Tibial artery (tissue), 4 donors: ENCODE results near the gene SCAMP4.
A peak's percentile ranks its signal among the peaks of the same experiment; 100 is the strongest.

Experiments used
- DNase-seq, 2 donors: peaks; one replicate each; pipeline ENCODE4 v3.0.0-alpha.2; 2019
- H3K27ac ChIP-seq, 2 donors: fragments of 200-600 bp; sonication (generic) in 1 of 2; 1 replicate in 1 of 2; 2 replicates in 1 of 2; pipeline ENCODE4 v1.5.1; 2018 to 2019; ENCODE audit warnings: mild to moderate bottlenecking in 1 of 2
- H3K27me3 ChIP-seq, 2 donors: fragments of 200-600 bp; sonication (generic) in 1 of 2; one replicate each; pipeline versions ENCODE4 v1.5.1 to v1.6.0; 2016 to 2019
- H3K36me3 ChIP-seq, 3 donors: fragments of 200-600 bp; sonication (generic) in 2 of 3; one replicate each; pipeline ENCODE4 v1.5.1; 2016 to 2019; ENCODE audit warnings: mild to moderate bottlenecking in 2 of 3
- H3K4me1 ChIP-seq, 4 donors: fragments of 200-600 bp; sonication (generic) in 2 of 4; 1 replicate in 3 of 4; 2 replicates in 1 of 4; pipeline ENCODE4 v1.5.1; 2016 to 2019
- H3K4me3 ChIP-seq, 2 donors: fragments of 200-600 bp; sonication (generic) in 1 of 2; 1 replicate in 1 of 2; 2 replicates in 1 of 2; pipeline ENCODE4 v1.5.1; 2018 to 2019; ENCODE audit warnings: mild to moderate bottlenecking in 2 of 2
- H3K9me3 ChIP-seq, 3 donors: fragments of 200-600 bp; sonication (generic) in 1 of 3; one replicate each; pipeline ENCODE4 v1.5.1; 2016 to 2019
- intact Hi-C: fragments of 100-400 bp; cut with DNase I; formaldehyde crosslinking; loops from one replicate; pipeline ENCODE4 v1.15.0; 2023; ENCODE audit warnings: low total_unique reads
- TF ChIP-seq, protein P1 (sequence below), 2 experiments: fragments of 200-600 bp in 1 of 2; fragments of 450-650 bp in 1 of 2; IDR thresholded peaks; one replicate each; pipeline ENCODE4 v1.5.1; 2017 to 2019; ENCODE audit warnings: antibody characterized with exemption in 2 of 2, mild to moderate bottlenecking in 1 of 2, moderate library complexity in 1 of 2

SCAMP4 gene

DNA sequence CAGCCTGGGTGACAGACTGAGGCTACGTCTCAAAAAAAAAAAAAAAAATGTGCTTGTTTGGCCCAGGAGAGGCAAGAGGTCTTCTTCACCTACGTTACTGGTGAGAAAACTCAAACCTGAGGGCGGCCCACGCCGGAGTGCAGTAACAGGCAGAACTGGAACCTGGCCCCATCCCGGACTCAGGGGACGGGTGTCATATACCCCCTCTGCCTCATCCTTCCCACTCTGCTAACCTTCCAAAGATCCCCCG lies 414 bp upstream of the SCAMP4 start:
- Histone ChIP-seq H3K27ac (peak overlapping the region; percentile 67 to 82), H3K27me3 (no peaks in the 10 kb centered on the region), H3K4me3 (peak overlapping the region; percentile 60 to 77), H3K9me3 (no peaks in the 10 kb centered on the region), H3K4me1 (peaks cover 0 to 49% (median 18%) of the 10 kb centered on the region in 4 donors), H3K36me3 (no peaks in the 10 kb centered on the region)
- TF ChIP-seq, protein P1, sequence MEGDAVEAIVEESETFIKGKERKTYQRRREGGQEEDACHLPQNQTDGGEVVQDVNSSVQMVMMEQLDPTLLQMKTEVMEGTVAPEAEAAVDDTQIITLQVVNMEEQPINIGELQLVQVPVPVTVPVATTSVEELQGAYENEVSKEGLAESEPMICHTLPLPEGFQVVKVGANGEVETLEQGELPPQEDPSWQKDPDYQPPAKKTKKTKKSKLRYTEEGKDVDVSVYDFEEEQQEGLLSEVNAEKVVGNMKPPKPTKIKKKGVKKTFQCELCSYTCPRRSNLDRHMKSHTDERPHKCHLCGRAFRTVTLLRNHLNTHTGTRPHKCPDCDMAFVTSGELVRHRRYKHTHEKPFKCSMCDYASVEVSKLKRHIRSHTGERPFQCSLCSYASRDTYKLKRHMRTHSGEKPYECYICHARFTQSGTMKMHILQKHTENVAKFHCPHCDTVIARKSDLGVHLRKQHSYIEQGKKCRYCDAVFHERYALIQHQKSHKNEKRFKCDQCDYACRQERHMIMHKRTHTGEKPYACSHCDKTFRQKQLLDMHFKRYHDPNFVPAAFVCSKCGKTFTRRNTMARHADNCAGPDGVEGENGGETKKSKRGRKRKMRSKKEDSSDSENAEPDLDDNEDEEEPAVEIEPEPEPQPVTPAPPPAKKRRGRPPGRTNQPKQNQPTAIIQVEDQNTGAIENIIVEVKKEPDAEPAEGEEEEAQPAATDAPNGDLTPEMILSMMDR (IDR thresholded peaks at IDR 0.05), result no peak
- DNase-seq, result no peak
- intact Hi-C loops, result no loop called here

DNA sequence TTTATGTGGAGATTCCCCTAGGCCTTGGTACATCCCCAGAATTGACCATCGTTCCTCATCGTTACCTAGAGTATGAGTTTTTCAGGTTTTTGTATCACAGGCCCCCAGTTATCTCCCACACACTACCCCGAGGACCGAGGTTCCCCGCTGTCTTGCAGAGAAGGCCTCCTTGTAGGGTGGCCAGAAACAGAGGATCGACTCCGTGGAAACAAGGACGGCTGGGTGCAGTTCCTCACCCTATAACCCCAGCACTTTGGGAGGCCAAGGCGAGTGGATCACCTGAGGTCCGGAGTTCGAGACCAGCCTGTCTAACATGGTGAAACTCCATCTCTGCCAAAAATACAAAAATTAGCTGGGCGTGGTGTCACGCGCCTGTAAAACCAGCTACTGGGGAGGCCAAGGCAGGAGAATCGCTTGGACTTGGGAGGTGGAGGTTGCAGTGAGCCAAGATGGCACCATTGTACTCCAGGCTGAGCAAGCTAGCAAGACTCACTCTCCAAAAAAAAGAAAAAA lies 720 bp downstream of the SCAMP4 start:
- TF ChIP-seq, protein P1 (IDR thresholded peaks at IDR 0.05), result no peak
- H3K27me3 ChIP-seq, result no peaks in the 10 kb centered on the region
- peak overlapping the region; percentile 67 to 82 for H3K27ac ChIP-seq
- peak overlapping the region; percentile 60 to 77 for H3K4me3 ChIP-seq
- no peaks in the 10 kb centered on the region for H3K36me3 ChIP-seq
- H3K4me1 ChIP-seq, result peaks cover 0 to 54% (median 18%) of the 10 kb centered on the region in 4 donors
- H3K9me3 ChIP-seq, result no peaks in the 10 kb centered on the region
- no peak for DNase-seq
- intact Hi-C loops, result no loop called here

DNA sequence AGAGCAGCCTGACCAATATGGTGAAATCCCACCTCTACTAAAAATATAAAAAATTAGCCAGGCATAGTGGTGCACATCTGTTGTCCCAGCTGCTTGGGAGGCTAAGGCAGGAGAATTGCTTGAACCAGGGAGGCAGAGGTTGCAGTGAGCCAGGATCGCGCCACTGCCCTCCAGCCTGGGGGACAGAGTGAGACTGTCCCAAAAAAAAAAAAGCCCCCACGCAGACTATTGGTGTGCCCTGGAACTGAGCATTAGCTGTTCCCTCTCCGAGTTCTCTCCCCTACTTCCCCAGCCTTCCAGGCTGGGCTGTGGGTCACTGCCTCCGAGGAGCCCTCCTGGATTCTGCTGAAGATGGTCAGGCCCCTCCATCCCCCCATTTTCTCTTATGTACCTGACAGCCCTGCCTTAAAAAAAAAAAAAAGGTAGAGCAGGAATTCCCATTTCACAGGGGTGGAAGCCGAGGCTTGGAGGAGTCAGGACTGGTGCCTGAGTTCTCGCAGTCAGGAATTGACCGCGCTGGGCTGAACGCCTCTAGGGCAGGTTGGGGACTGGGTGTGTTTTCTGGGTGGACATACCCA lies 1.9 kb downstream of the SCAMP4 start:
- H3K9me3 ChIP-seq, result no peaks in the 10 kb centered on the region
- TF ChIP-seq, protein P1 (IDR thresholded peaks at IDR 0.05), result no peak
- H3K36me3 ChIP-seq, result peaks cover 0 to 5% (median 4%) of the 10 kb centered on the region in 3 donors
- no peak overlapping the region for H3K4me3 ChIP-seq
- peaks cover 0 to 54% (median 18%) of the 10 kb centered on the region in 4 donors for H3K4me1 ChIP-seq
- no peak overlapping the region for H3K27ac ChIP-seq
- no peak for DNase-seq
- H3K27me3 ChIP-seq, result no peaks in the 10 kb centered on the region
- intact Hi-C loops, result no loop called here

DNA sequence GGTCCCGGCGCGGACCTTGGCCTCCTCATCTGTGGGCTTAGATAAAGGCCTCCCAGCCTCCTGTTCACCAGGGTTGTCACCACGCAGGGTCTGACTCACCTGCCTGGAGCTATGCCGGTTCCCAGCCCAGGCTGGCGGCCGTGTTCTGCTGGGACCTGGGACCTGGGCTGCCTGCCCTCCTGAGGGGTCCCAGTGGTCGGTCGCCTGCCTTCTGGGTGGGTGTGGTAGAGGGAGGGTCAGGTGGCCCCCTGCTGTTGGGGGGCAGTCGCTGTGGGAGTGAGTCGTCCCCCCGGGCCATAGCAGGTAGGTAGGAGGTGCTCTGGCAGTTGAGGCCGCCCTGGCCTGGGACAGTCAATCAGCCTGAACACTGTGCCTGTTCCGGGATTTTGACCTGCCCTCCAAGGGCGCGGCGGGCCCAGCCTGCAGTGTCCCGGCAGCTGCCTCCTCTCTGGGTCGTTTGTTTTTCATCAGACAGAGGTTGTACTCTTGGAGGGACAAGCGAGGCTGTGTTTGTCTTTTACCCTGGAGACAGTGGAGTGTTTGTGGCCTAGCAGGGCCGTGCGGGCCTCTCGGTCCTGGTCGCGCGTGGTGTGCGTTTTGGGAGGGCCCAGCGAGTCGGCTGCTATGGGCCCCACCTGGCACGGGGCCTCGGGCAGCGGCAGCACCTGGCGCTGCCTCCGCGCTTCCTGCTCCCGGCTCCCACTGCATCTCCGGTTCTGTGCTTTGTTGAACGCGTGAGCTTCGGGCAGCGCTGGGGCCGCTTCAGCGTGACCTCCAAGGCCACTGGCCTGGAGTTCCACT lies 2.6 kb downstream of the SCAMP4 start:
- H3K4me1 ChIP-seq, result peaks cover 0 to 54% (median 17%) of the 10 kb centered on the region in 4 donors
- H3K36me3 ChIP-seq, result peaks cover 0 to 11% (median 10%) of the 10 kb centered on the region in 3 donors
- H3K9me3 ChIP-seq, result no peaks in the 10 kb centered on the region
- H3K27ac ChIP-seq, result no peak overlapping the region
- DNase-seq, result no peak
- no peaks in the 10 kb centered on the region for H3K27me3 ChIP-seq
- no peak overlapping the region for H3K4me3 ChIP-seq
- TF ChIP-seq, protein P1 (IDR thresholded peaks at IDR 0.05), result no peak
- intact Hi-C loops, result no loop called here

DNA sequence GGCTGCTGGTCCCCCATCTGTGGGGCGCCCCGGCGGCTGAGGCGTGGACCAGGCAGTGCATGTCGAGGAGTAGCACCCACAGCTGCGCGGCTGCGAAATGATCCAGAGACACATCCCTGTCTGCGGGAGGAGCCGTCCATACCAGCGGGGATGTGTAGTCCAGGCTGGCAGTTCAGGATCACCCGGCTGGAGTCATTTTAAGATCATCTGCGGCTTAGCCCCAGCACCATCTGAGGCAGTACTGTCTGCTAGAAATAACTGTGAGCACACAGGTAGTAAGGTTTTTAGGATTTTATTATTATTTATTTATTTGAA lies 3.1 kb downstream of the SCAMP4 start:
- peaks cover 0 to 16% (median 15%) of the 10 kb centered on the region in 3 donors for H3K36me3 ChIP-seq
- no peak overlapping the region for H3K4me3 ChIP-seq
- peaks cover 0 to 57% (median 14%) of the 10 kb centered on the region in 4 donors for H3K4me1 ChIP-seq
- intact Hi-C loops, result no loop called here
- no peak overlapping the region for H3K27ac ChIP-seq
- no peaks in the 10 kb centered on the region for H3K9me3 ChIP-seq
- no peaks in the 10 kb centered on the region for H3K27me3 ChIP-seq
- TF ChIP-seq, protein P1 (IDR thresholded peaks at IDR 0.05), result no peak
- no peak for DNase-seq
